GM12878 (cell line): ENCODE data around the gene TNFAIP8L3.
"Not testable (repeated sequence)": the region's sequence is repeated elsewhere in the genome, so short reads cannot be mapped to it uniquely, and the experiment has no call there.

Experiments used
- CTCF ChIP-seq, 3 experiments: IDR thresholded peaks in 2 of 3; conservative IDR thresholded peaks in 1 of 3; 2 replicates each; pipeline ENCODE4 v1.5.1; 2011; ENCODE audit warnings: low read depth in 3 of 3, low read length in 3 of 3, mild to moderate bottlenecking in 3 of 3, control low read depth in 2 of 3, moderate library complexity in 2 of 3, inconsistent platforms in 1 of 3, mixed read lengths in 1 of 3; ENCODE audit not compliant: control insufficient read depth in 2 of 3, insufficient read depth in 1 of 3; ENCODE audit errors: extremely low read depth in 1 of 3
- EP300 ChIP-seq, 2 experiments: fragments of 150-350 bp in 1 of 2; IDR thresholded peaks; 2 replicates each; pipeline ENCODE4 v1.6.1; 2011 to 2012; ENCODE audit warnings: low read depth in 2 of 2, low read length in 2 of 2, borderline replicate concordance in 1 of 2, improper control_type of control experiment in 1 of 2, inconsistent platforms in 1 of 2; ENCODE audit not compliant: control insufficient read depth in 1 of 2
- EZH2 ChIP-seq: IDR thresholded peaks from 2 replicates; pipeline ENCODE4 v1.6.1; 2012; ENCODE audit warnings: low read depth, mild to moderate bottlenecking, control low read depth, inconsistent platforms, low read length, borderline replicate concordance; ENCODE audit not compliant: control insufficient read depth
- MXI1 ChIP-seq: fragments of 150-350 bp; IDR thresholded peaks from 2 replicates; pipeline ENCODE4 v1.6.1; 2011; ENCODE audit warnings: low read depth, mild to moderate bottlenecking, inconsistent platforms, low read length, improper control_type of control experiment
- POLR2A ChIP-seq: IDR thresholded peaks from 2 replicates; pipeline ENCODE4 v1.6.1; 2011; ENCODE audit warnings: low read depth, mild to moderate bottlenecking, low read length
- RELA ChIP-seq: fragments of 450-650 bp; IDR thresholded peaks from 2 replicates; pipeline ENCODE4 v1.8.0; 2014; ENCODE audit warnings: borderline replicate concordance; ENCODE audit not compliant: partially characterized antibody
- ZSCAN29 ChIP-seq: fragments of 450-650 bp; IDR thresholded peaks from 2 replicates; pipeline ENCODE4 v1.6.1; 2017; ENCODE audit warnings: mild to moderate bottlenecking, moderate library complexity

- not testable (repeated sequence) for TF ChIP-seq POLR2A; RELA; EZH2; MXI1; ZSCAN29; CTCF (IDR thresholded peaks at IDR 0.05 in 2 of 3, conservative IDR thresholded peaks at IDR 0.05 in 1 of 3; ENCODE audit: control insufficient read depth in 2 of 3, extremely low read depth in 1 of 3, insufficient read depth in 1 of 3, low read depth in 3 of 3, low read length in 3 of 3); EP300 (IDR thresholded peaks at IDR 0.05; ENCODE audit: borderline replicate concordance in 1 of 2, control insufficient read depth in 1 of 2, low read depth in 2 of 2, low read length in 2 of 2)
These were observed 57.2 kb downstream of the TNFAIP8L3 start for GRCh38 chr15:51037474-51037873.
